Measurements from ENCODE around the gene MX2. TPM values are rescaled to one million over a fixed set of nuclear protein-coding genes. Genes with fewer than 3 reads are reported as not detected.
A peak's percentile ranks its signal among the peaks of the same experiment; 100 is the strongest.

Gene MX2
- total and polyA plus RNA-seq, 2 donors (not counting 1 experiment from before 2014, with no cell fraction given) = 51.2 to 64.3 TPM

- Histone ChIP-seq H3K4me2 (replicated peaks; ENCODE audit: low read depth, low read length, poor library complexity, severe bottlenecking) (no peak overlapping the region), H3K4me1 (ENCODE audit: control insufficient read depth in 2 of 2, insufficient read depth in 2 of 2, low read length in 2 of 2) (peaks cover 49 to 60% of the 10 kb centered on the region in 2 donors), H3K9ac (ENCODE audit: low read length) (no peak overlapping the region), H3K9me3 (ENCODE audit: control extremely low read depth in 1 of 3, control insufficient read depth in 2 of 3, insufficient read depth in 1 of 3, low read length in 2 of 3) (peaks cover 0 to 8% (median 4%) of the 10 kb centered on the region in 3 donors), H3K36me3 (replicated peaks in 1 of 2; ENCODE audit: control extremely low read depth in 1 of 2, control insufficient read depth in 1 of 2, extremely low read depth in 1 of 2, insufficient read depth in 2 of 2, low read length in 1 of 2) (peaks cover 3 to 59% of the 10 kb centered on the region in 2 experiments), H4K20me1 (ENCODE audit: control insufficient read depth, insufficient read depth, low read length, poor library complexity, severe bottlenecking) (peaks cover 8% of the 10 kb centered on the region), H3K27me3 (replicated peaks in 1 of 4; ENCODE audit: control extremely low read depth in 1 of 4, control insufficient read depth in 3 of 4, insufficient read depth in 4 of 4, low read length in 3 of 4) (no peaks in the 10 kb centered on the region), H3K79me2 (ENCODE audit: control insufficient read depth, insufficient read depth, low read length) (peaks cover 7% of the 10 kb centered on the region), H3K4me3 (ENCODE audit: control extremely low read depth in 1 of 5, extremely low read depth in 1 of 5, insufficient read depth in 1 of 5, low read depth in 2 of 5, low read length in 4 of 5) (no peak overlapping the region), H3K27ac (ENCODE audit: low read length in 2 of 2) (no peak overlapping the region), H2AFZ (ENCODE audit: insufficient read depth, low read depth, low read length, poor library complexity, severe bottlenecking) (no peak overlapping the region)
- Mint-ChIP-seq H3K4me3 (peak overlapping the region; percentile 14), H3K9me3 (ENCODE audit: insufficient read depth) (peaks cover 4% of the 10 kb centered on the region), H3K27ac (no peak overlapping the region), H3K27me3 (no peaks in the 10 kb centered on the region), H3K4me1 (peaks cover 67% of the 10 kb centered on the region)
- ATAC-seq (ENCODE audit: low read depth) = no peak
- intact Hi-C loops (cut with micrococcal nuclease) = no loop called here
- no peak for TF ChIP-seq CTCF (IDR thresholded peaks at IDR 0.05)
- no peak for TF ChIP-seq EZH2 (IDR thresholded peaks at IDR 0.05; ENCODE audit: borderline replicate concordance, insufficient read depth, low read depth, low read length, poor library complexity, severe bottlenecking)
- DNase-seq = no peak
- ChIA-PET CTCF (interaction anchor here (1.4 kb wide), 1 partner anchor 13 kb away, joined by 4 read pairs; no protein-coding TSS in a partner anchor), POLR2A (no interaction called here)
- WGBS (ENCODE audit: insufficient coverage) = 96% methylated on average over 4 of the region's 9 CpGs
These were observed 68.2 kb downstream of the MX2 start for GRCh38 chr21:41429925-41430491.

DNA sequence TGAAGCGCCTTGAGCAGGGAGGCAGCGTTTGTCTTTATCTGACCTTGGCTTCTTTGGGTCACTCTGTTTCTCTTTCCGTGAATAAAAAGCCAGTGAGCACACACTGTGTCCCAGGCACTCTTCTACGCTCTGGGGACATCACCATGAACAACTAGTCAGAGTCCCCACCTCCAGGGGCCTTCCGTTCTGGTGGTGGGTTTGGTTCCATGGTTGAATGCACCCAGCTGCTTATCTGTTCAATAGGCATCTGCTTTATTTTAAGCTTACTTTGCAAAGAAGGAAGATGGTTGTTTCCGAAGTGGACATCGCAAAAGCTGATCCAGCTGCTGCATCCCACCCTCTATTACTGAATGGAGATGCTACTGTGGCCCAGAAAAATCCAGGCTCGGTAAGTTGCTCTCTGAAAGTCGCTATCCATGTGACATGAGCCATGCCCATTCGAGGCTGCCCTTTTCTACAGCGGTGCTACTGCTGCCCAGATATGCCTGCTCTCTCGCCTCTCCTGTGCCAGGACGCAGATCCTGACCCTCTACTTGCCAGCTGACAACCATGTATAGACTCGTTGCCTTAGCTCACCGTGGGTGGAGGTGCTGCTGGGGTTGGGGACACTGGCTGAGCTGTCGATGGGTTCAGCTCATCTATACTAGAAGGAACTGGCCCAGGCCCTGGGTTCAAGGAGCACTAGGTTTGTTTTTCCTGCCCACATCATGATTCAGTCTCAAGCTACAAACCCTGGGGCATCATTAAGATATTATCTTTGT lies 70.1 kb downstream of the MX2 start:
- H4K20me1 ChIP-seq (ENCODE audit: control insufficient read depth, insufficient read depth, low read length, poor library complexity, severe bottlenecking) = peaks cover 8% of the 10 kb centered on the region
- peaks cover 3 to 79% of the 10 kb centered on the region in 2 experiments for H3K36me3 ChIP-seq (replicated peaks in 1 of 2; ENCODE audit: control extremely low read depth in 1 of 2, control insufficient read depth in 1 of 2, extremely low read depth in 1 of 2, insufficient read depth in 2 of 2, low read length in 1 of 2)
- peak overlapping the region in 1 of 5 experiments; percentile 23 for H3K4me3 ChIP-seq (ENCODE audit: control extremely low read depth in 1 of 5, extremely low read depth in 1 of 5, insufficient read depth in 1 of 5, low read depth in 2 of 5, low read length in 4 of 5)
- H2AFZ ChIP-seq (ENCODE audit: insufficient read depth, low read depth, low read length, poor library complexity, severe bottlenecking) = no peak overlapping the region
- peak overlapping the region; percentile 6 to 19 for H3K27ac ChIP-seq (ENCODE audit: low read length in 2 of 2)
- Mint-ChIP-seq H3K27me3 (no peaks in the 10 kb centered on the region), H3K4me3 (peak overlapping the region; percentile 65), H3K9me3 (ENCODE audit: insufficient read depth) (peaks cover 4% of the 10 kb centered on the region), H3K27ac (peak overlapping the region; percentile 43), H3K4me1 (peaks cover 56% of the 10 kb centered on the region)
- no peaks in the 10 kb centered on the region for H3K27me3 ChIP-seq (replicated peaks in 1 of 4; ENCODE audit: control extremely low read depth in 1 of 4, control insufficient read depth in 3 of 4, insufficient read depth in 4 of 4, low read length in 3 of 4)
- peak overlapping the region; percentile 52 for H3K4me2 ChIP-seq (replicated peaks; ENCODE audit: low read depth, low read length, poor library complexity, severe bottlenecking)
- peaks cover 42 to 49% of the 10 kb centered on the region in 2 donors for H3K4me1 ChIP-seq (ENCODE audit: control insufficient read depth in 2 of 2, insufficient read depth in 2 of 2, low read length in 2 of 2)
- intact Hi-C loops (cut with micrococcal nuclease) = no loop called here
- peak overlapping the region; percentile 0 for H3K9ac ChIP-seq (ENCODE audit: low read length)
- H3K9me3 ChIP-seq (ENCODE audit: control extremely low read depth in 1 of 3, control insufficient read depth in 2 of 3, insufficient read depth in 1 of 3, low read length in 2 of 3) = peaks cover 3 to 9% (median 4%) of the 10 kb centered on the region in 3 donors
- no peaks in the 10 kb centered on the region for H3K79me2 ChIP-seq (ENCODE audit: control insufficient read depth, insufficient read depth, low read length)
- ChIA-PET CTCF (interaction anchor here (1.0 to 1.9 kb wide), 4 partner anchors 9 to 149 kb away, joined by 3 to 12 read pairs (median 4); no protein-coding TSS in a partner anchor), POLR2A (no interaction called here)
- DNase-seq (peak; percentile 81), ATAC-seq (ENCODE audit: low read depth) (peak; percentile 99)
- TF ChIP-seq CTCF (IDR thresholded peaks at IDR 0.05) = no peak
- no peak for TF ChIP-seq EZH2 (IDR thresholded peaks at IDR 0.05; ENCODE audit: borderline replicate concordance, insufficient read depth, low read depth, low read length, poor library complexity, severe bottlenecking)
- 48% methylated on average over 10 of the region's 16 CpGs for WGBS (ENCODE audit: insufficient coverage)

Data from B cell (primary cell).